CD4-positive, alpha-beta T cell treated with Interleukin-6 for 4 hours (primary cell): ENCODE measurements around the gene DIS3L.
"Not testable (repeated sequence)": the region's sequence is repeated elsewhere in the genome, so short reads cannot be mapped to it uniquely, and the experiment has no call there.

ENCODE experiments used
- DNase-seq: peaks from one replicate; pipeline ENCODE4 v3.0.0-alpha.2; 2020; ENCODE audit warnings: mixed read lengths

Gene DIS3L

DNA sequence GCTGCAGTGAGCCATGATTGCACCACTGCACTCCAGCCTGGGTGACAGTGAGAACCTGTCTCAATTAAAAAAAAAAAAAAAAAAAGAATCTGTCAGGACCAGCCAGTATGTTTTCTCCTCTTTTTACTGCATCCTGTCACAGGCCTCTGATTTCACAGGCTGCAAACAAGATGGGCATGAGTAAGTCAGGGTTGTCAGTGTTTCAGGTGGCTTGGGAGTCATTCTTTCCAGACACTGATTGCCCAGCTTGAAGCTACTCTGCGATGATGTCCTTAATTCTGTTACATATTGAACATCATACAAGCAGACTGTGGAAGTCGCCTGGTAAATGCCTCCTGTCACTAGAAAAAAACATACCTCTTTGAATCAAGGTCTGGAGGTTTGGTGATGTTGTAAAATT, 18.8 kb downstream of the DIS3L start:
- DNase-seq, result no peak

DNA sequence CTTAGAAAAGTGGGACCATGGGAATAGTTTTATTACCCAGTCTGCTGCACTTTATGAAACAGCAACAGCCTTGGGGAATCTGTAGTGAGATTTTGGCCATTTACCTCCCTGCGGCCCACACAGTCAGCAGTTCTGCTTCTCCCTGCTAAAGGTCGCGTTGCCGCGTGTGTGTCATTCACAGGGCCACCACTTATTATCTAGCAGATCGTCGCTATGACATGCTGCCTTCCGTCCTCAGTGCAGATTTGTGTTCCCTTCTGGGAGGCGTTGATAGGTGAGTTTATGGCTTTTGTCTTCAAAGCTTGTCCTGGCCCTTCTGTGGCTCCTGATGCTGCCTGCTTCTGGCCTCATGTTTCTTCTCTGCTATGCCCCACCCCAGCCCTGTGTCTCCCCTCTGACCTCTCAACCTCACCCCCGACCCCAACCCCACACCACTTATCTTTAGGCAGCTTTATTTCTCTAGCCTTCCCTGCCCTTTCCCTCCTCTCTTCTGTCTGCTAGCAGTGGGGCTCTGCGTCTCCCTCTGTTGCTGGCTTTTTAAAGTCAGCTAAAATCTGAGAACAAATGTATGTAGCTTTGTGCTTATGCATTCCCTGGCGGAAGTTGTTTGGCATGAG, 30.1 kb downstream of the DIS3L start:
- DNase-seq, result no peak

DNA sequence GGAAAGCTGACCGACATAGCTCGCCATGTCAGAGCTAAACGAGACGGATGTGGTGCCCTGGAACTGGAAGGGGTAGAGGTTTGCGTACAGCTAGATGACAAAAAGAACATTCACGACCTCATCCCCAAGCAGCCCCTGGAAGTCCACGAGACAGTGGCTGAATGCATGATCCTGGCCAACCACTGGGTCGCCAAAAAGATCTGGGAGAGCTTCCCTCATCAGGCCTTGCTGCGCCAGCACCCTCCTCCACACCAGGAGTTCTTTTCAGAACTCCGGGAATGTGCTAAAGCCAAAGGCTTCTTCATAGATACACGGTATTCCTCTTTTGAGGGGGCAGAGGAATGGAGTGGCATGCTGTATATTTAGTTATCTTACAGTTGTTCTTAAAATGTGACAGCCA, 32.7 kb downstream of the DIS3L start:
- no peak for DNase-seq

DNA sequence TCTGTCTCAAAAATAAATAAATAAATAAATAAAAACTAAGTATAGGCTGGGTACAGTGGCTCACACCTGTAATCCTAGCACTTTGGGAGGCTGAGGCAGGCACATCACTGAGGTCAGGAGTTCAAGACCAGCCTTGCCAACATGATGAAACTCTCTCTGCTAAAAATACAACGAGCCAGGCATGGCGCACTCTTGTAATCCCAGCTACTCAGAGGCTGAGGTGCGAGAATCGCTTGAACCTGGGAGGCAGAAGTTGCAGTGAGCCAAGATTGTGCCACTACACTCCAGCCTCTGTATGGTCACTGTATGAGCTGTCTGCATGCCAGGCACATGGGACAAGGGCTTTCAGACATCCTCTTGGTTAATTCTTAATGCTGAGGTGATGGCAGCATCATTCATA, 34.4 kb downstream of the DIS3L start:
- no peak for DNase-seq

DNA sequence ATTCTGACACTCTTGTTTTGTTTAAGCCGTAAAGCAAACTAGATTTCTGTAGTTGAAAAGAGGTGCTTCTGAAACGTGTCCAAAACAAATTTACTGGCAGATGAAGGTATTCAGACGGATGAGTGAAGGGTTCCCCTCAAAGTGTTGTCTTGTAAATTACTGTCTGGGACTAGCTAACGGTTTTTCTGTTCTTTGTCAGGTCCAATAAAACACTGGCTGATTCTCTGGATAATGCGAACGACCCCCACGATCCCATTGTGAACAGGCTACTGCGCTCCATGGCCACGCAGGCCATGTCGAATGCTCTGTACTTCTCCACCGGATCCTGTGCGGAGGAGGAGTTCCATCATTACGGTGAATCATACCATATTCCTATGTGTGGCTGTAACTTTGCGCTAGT, 35.4 kb downstream of the DIS3L start:
- DNase-seq, result no peak

DNA sequence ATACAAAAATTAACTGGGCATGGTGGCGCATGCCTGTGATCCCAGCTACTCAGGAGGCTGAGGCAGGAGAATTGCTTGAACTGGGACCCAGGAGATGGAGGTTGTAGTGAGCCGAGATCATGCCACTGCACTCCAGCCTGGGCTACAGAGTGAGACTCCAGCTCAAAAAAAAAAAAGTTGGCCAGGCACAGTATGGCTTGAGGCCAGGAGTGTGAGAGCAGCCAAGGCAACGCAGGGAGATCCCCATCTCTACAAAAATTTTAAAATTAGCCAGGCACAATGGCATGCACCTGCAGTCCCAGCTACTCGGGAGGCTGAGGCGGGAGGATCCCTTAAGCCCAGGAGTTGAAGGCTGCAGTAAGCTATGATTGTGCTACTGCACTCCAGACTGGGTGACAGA, 55.2 kb downstream of the DIS3L start:
- DNase-seq, result not testable (repeated sequence)

DNA sequence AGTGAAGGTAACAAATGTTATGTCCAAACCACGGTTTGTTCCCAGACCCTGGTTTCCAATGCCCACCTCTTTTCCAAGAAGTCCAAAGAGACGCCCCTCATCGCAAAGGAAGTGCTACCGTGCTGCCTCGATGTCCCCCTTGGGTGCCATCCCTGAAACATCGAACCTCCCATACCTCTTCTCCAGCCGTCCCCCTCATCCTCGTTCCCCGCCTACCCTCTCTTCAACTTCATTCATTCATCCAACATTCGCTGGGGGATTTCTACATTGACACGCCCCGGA, 62.6 kb downstream of the DIS3L start:
- no peak for DNase-seq

DNA sequence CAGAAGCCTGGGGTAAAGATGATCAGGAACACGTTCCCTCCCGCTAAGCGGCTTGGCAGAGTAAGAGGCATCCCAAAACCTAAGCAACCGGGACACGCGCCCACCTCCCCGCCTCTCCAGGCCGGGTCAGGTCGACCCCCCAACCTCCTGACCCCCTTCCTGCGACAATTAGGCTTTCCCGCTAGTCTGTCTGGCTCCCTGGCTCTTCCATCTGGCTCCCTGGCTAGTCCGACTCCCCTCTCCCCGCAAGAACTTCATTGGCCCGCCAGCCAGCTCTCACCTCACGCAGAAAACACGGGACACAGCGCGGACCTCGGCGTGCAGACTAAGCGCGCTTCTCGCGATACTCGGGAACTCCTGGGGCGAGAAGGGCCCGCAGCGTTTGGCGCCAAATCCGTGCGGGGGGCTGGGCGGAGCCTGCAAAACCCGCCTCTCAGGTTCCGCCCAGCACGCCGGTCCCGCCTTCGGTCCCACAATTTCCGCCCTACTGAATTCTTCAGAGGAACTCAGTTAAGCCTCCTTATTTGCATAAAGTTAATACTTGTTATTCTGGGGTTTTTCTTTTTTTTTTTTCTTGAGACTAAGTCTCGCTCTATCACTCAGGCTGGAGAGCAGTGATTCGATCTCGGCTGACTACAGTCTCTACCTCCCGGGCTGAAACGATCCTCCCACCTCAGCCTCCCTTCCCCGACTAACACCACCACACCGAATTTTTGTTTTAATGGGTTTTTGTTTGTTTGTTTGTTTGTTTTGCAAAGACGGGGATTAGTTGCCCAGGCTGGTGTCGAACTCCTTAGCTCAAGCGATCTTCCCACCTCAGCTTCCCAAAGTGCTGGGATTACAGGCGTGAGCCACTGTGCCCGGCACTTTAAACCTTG, 63.2 kb downstream of the DIS3L start, which contains the start of gene TIPIN:
TIPIN (minus strand) TSS at position 327 of the 878 bp plus-strand sequence. CDS start 3,738 bp downstream, outside the sequence.
- peak; percentile 97 for DNase-seq

DNA sequence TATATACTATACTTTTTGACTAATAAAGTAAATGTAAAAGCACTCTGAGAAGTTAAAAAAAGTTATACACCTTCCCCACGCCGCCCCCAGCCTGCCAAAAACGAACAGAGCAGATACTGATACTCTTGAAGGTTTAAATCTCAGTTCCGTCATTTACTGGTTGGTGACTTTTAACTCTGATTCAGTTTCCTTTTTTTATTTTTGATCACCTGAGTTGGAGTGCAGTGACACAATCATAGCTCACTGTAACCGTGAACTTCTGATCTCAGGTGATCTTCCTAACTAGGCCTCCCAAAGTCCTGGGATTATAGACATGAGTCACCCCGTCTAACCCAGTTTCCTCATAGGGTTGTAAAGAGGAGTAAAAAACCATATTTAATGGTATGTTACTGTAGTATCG, 66.4 kb downstream of the DIS3L start:
- no peak for DNase-seq

DNA sequence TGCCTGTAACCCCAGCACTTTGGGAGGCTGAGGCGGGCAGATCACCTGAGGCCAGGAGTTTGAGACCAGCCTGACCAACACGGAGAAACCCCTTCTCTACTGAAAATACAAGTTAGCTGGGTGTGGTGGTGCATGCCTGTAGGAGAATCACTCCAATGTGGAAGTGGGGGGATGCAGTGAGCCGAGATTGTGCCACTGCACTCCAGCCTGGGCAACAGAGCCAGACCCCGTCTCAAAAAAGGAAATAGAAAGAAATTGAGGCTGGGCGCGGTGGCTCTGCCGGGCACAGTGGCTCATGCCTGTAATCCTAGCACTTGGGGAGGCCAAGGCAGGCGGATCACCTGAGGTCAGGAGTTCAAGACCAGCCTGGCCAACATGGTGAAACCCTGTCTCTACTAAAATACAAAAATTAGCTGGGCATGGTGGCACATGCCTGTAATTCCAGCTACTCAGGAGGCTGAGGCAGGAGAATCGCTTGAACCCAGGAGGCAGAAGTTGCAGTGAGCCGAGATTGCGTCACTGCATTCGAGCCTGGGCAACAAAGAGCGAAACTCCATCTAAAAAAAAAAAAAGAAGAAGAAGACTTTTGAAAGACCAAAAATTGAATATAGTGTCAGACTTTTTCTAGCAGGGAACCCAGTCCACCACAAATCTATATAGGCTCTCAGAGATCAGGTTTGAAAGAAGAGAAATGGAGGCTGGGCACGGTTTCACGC, 68.5 kb downstream of the DIS3L start:
- not testable (repeated sequence) for DNase-seq

DNA sequence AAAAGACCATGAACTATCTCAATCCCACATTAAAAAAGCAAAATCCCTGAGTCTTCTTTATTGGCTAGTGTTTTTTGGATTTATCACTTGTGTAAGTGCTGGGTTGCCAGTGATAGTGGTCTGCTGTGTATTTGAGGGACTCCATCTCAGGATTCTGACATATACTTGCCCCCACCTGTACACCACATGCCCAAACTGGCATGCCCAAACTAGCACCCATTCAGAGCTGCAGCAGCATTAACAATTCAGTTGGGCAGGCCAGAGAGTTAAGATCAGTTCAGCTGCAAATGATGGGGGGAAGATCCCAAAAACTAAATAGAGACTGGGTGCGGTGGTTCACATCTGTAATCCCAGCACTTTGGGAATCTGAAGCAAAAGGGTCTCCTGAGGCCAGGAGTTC, 69.4 kb downstream of the DIS3L start:
- DNase-seq, result no peak

DNA sequence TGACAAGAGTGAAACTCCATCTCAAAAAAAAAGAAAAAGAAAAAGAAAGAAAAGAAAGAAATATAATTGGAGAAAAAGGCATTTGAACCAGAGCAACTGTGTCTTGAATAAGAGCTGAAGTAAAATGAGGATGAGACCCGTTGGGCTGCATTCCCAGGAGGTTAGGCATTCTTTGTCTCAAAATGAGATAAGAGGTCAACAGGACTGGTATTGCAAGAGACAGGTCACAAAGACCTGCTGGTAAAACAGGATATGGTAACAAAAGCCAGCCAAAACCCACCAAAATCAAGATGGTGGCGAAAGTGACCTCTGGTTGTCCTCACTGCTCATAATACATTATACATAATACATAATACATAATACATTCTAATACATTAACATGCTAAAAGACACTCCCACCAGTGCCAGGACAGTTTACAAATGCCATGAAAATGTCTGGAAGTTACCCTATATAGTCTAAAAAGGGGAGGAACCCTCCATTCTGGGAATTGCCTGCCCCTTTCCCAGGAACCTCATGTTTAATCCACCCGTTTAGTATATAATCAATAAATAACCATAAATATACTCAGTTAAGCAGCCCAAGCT, 71.7 kb downstream of the DIS3L start:
- DNase-seq, result no peak

DNA sequence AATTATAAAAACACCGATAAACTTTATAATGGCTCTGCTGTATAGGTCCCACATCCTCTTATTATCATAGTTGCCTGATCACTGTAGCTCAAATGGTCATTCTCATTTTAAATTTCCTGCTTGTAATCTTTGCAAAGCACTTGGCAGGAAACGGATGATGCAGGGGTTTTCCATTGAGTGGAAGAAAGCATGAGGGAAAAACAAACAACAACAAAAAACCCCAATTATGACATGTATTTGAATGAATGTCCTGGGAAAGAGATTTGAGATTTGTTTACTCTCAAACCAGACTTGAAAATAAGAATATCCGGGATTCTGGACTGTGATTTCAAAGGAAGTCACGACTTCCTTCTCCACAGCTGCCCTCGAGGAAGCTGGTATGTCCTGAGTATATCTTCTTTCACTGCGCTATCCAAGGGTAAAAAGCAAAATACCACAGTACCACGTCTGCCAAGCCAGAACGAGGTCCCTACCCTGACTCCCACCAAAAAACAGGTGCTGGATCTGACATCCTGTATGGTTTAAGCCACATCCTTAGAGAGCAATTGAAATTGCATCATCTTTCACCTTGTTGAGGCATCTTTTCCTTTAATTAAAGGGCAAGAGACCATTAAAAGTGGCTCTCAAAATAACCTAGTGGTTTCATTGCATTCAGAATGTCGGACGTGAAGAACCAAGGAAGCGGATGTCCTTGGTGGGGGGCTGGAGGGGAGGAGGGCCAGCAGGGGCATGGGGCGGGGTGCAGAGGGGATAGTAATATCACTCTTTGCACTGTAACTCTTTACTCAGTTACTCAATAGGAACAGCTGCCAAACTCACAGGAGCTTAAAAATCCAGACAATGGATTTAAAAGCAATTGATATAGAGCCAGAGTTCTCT, 76.6 kb downstream of the DIS3L start:
- peak; percentile 14 for DNase-seq

DNA sequence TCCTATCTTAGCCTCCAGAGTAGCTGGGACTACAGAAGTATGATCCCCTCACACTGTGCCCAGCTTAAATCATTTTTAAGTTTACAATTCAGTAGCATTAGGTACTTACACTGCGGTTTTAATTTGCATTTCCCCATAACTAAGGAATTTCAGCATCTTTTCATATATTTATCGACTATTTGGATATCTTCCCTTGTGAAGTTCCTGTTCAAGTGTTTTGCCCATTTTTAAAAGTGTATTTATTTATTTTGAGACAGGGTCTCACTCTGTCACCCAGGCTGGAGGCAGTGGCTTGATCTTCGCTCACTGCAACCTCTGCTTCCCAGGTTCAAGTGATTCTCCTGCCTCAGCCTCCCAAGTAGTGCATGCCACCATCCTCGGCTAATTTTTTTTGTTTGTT, 80.8 kb downstream of the DIS3L start:
- DNase-seq, result no peak

DNA sequence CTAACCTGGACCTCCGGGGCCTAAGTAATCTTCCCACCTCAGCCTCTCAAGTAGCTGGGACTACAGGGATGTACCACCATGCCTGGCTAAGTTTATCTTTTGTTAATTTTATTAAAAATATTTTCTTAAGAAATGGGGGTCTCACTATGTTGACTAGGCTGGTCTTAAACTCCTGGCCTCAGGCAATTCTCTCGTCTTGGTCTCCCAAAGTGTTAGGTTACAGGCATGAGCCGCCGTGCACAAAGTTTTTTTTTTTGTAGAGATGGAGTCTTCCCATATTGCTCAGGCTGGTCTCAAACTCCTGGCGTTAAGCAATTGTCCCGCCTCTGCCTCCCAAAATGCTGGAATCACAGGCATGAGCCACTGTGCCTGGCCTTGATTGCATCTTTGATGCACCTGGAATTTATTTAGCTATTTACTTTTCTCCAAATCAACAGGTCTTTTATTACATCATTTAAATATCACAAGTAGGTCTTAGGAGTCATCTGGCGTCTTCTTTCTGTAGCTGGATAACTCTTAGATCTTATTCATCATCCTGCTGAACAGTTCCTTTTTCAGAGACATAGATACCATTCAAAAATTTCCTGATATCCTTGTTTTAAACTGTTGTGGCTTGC, 85.6 kb downstream of the DIS3L start:
- DNase-seq, result no peak

DNA sequence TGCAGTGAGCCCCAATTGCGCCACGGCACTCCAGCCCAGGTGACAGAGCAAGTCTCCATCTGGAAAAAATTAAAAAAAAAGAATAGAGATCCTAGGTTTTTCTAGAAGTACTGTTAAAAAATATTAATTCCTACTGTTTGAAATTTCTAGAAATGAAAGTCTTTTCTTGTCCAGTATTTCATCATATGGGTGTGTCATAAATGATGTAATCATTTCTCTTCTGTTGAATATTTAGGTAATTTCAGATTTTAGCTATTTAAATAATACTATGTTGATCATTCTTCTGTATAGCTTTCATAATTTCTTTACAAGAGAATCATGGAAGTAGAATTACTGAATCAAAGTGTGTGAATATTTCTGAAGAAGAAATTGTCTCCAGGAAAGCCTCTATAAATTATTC, 88.0 kb downstream of the DIS3L start:
- DNase-seq, result not testable (repeated sequence)
